DOHH2 (cell line): Measurements from ENCODE around the gene CEP112.

Experiments
- H3F3A ChIP-seq: fragments of 200-600 bp; sonication (generic), shearing (Covaris generic); 2 replicates; pipeline ENCODE4 v1.6.0; 2016; ENCODE audit warnings: antibody characterized with exemption, mild to moderate bottlenecking; ENCODE audit not compliant: control insufficient read depth, insufficient read depth
- H3K27ac ChIP-seq: fragments of 200-600 bp; sonication (generic); 2 replicates; pipeline ENCODE4 v1.5.1; 2014; ENCODE audit warnings: low read depth, mild to moderate bottlenecking, low read length, moderate library complexity
- H3K27me3 ChIP-seq: fragments of 200-600 bp; sonication (generic); 2 replicates; pipeline ENCODE4 v1.6.1; 2014; ENCODE audit warnings: mild to moderate bottlenecking, low read length, mixed read lengths; ENCODE audit not compliant: control insufficient read depth
- H3K36me3 ChIP-seq: fragments of 200-600 bp; sonication (generic); 2 replicates; pipeline ENCODE4 v1.6.1; 2014; ENCODE audit warnings: mild to moderate bottlenecking, low read length, moderate library complexity, mixed read lengths; ENCODE audit not compliant: control insufficient read depth
- H3K4me1 ChIP-seq: fragments of 200-600 bp; sonication (generic); 2 replicates; pipeline ENCODE4 v1.6.1; 2014; ENCODE audit warnings: mild to moderate bottlenecking, low read length, mixed read lengths; ENCODE audit not compliant: control insufficient read depth
- H3K4me2 ChIP-seq: fragments of 200-600 bp; sonication (generic); 2 replicates; pipeline ENCODE4 v1.6.0; 2014; ENCODE audit warnings: mild to moderate bottlenecking, low read length, moderate library complexity
- H3K4me3 ChIP-seq: fragments of 200-600 bp; sonication (generic); 2 replicates; pipeline ENCODE4 v1.5.1; 2014; ENCODE audit warnings: mild to moderate bottlenecking, low read length, mixed read lengths
- H3K79me2 ChIP-seq: fragments of 200-600 bp; sonication (generic); 2 replicates; pipeline ENCODE4 v1.6.1; 2014; ENCODE audit warnings: mild to moderate bottlenecking, low read length, mixed read lengths; ENCODE audit not compliant: control insufficient read depth
- H3K9me2 ChIP-seq: fragments of 200-600 bp; sonication (generic); replicated peaks from 2 replicates; pipeline ENCODE4 v1.6.1; 2014; ENCODE audit warnings: mild to moderate bottlenecking, low read length, mixed read lengths; ENCODE audit not compliant: control insufficient read depth
- H3K9me3 ChIP-seq: fragments of 200-600 bp; sonication (generic); 2 replicates; pipeline ENCODE4 v1.6.1; 2014; ENCODE audit warnings: antibody characterized with exemption, low read length, mixed read lengths; ENCODE audit not compliant: control insufficient read depth, insufficient read depth
- H4K20me1 ChIP-seq: fragments of 200-600 bp; sonication (generic); 2 replicates; pipeline ENCODE4 v1.6.0; 2014; ENCODE audit warnings: low read depth, mild to moderate bottlenecking, antibody characterized with exemption, low read length, moderate library complexity; ENCODE audit not compliant: control insufficient read depth, insufficient read depth
- EZH2phosphoT487 ChIP-seq: fragments of 200-600 bp; sonication (generic); IDR thresholded peaks from 2 replicates; pipeline ENCODE4 v1.6.1; 2017; ENCODE audit warnings: borderline replicate concordance, mild to moderate bottlenecking, antibody characterized with exemption, low read length, moderate library complexity, mixed read lengths
- TF ChIP-seq, protein P1 (sequence below): fragments of 200-600 bp; sonication (generic); IDR thresholded peaks from one replicate; pipeline ENCODE4 v1.5.1; 2014; ENCODE audit warnings: antibody characterized with exemption, mild to moderate bottlenecking, low read depth, low read length; ENCODE audit not compliant: poor library complexity, severe bottlenecking

The CEP112 gene

GRCh38 chr17:65966072-65966695 is 225.7 kb downstream of the CEP112 start:
- Histone ChIP-seq H3K9me2 (no peaks in the 10 kb centered on the region), H4K20me1 (no peaks in the 10 kb centered on the region), H3K4me3 (no peak overlapping the region), H3K79me2 (no peaks in the 10 kb centered on the region), H3K27ac (no peak overlapping the region), H3K27me3 (no peaks in the 10 kb centered on the region), H3K36me3 (no peaks in the 10 kb centered on the region), H3K9me3 (peaks cover 18% of the 10 kb centered on the region), H3K4me2 (no peak overlapping the region), H3F3A (peaks cover 19% of the 10 kb centered on the region), H3K4me1 (no peaks in the 10 kb centered on the region)
- TF ChIP-seq EZH2phosphoT487: no peak
- TF ChIP-seq, protein P1, sequence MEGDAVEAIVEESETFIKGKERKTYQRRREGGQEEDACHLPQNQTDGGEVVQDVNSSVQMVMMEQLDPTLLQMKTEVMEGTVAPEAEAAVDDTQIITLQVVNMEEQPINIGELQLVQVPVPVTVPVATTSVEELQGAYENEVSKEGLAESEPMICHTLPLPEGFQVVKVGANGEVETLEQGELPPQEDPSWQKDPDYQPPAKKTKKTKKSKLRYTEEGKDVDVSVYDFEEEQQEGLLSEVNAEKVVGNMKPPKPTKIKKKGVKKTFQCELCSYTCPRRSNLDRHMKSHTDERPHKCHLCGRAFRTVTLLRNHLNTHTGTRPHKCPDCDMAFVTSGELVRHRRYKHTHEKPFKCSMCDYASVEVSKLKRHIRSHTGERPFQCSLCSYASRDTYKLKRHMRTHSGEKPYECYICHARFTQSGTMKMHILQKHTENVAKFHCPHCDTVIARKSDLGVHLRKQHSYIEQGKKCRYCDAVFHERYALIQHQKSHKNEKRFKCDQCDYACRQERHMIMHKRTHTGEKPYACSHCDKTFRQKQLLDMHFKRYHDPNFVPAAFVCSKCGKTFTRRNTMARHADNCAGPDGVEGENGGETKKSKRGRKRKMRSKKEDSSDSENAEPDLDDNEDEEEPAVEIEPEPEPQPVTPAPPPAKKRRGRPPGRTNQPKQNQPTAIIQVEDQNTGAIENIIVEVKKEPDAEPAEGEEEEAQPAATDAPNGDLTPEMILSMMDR: no peak

GRCh38 chr17:65963179-65963578 is 228.8 kb downstream of the CEP112 start:
- no peak for TF ChIP-seq EZH2phosphoT487
- TF ChIP-seq, protein P1: no peak
- no peaks in the 10 kb centered on the region for H4K20me1 ChIP-seq
- no peaks in the 10 kb centered on the region for H3K27me3 ChIP-seq
- no peaks in the 10 kb centered on the region for H3K79me2 ChIP-seq
- no peak overlapping the region for H3K4me3 ChIP-seq
- no peaks in the 10 kb centered on the region for H3K9me2 ChIP-seq
- H3F3A ChIP-seq: no peaks in the 10 kb centered on the region
- H3K36me3 ChIP-seq: no peaks in the 10 kb centered on the region
- H3K4me2 ChIP-seq: no peak overlapping the region
- H3K4me1 ChIP-seq: no peaks in the 10 kb centered on the region
- H3K9me3 ChIP-seq: peaks cover 9% of the 10 kb centered on the region
- no peak overlapping the region for H3K27ac ChIP-seq

GRCh38 chr17:65959630-65960029 is 232.3 kb downstream of the CEP112 start:
- Histone ChIP-seq H3K9me3 (peaks cover 10% of the 10 kb centered on the region), H3F3A (no peaks in the 10 kb centered on the region), H4K20me1 (no peaks in the 10 kb centered on the region), H3K27ac (no peak overlapping the region), H3K4me2 (no peak overlapping the region), H3K4me1 (no peaks in the 10 kb centered on the region), H3K9me2 (no peaks in the 10 kb centered on the region), H3K36me3 (no peaks in the 10 kb centered on the region), H3K4me3 (no peak overlapping the region), H3K27me3 (no peaks in the 10 kb centered on the region), H3K79me2 (no peaks in the 10 kb centered on the region)
- TF ChIP-seq, protein P1: no peak
- TF ChIP-seq EZH2phosphoT487: no peak
